ACHN (cell line): ENCODE data around the gene HOXC11.

Experiments used
- DNase-seq: peaks from one replicate; pipeline ENCODE4 v3.0.0-alpha.2; 2015
- in situ Hi-C: cut with HindIII; loops from 2 replicates; pipeline ENCODE4 v1.10.0; 2017; ENCODE audit warnings: low sequenced_read_pairs, low pct_ligation_motif_present, low pct_unique_long_range_greater_than_20kb

Gene HOXC11

GRCh38 chr12:53968214-53969127 lies 4.5 kb upstream of the HOXC11 start:
- DNase-seq, result no peak
- in situ Hi-C loops, result no loop called here

GRCh38 chr12:53969588-53970259 lies 3.2 kb upstream of the HOXC11 start:
- in situ Hi-C loops, result no loop called here
- no peak for DNase-seq

GRCh38 chr12:53970451-53970850 lies 2.5 kb upstream of the HOXC11 start:
- DNase-seq, result no peak
- in situ Hi-C loops, result no loop called here

- DNase-seq, result no peak
- in situ Hi-C loops, result no loop called here
These were observed 1.8 kb upstream of the HOXC11 start for GRCh38 chr12:53971129-53971528.

GRCh38 chr12:53971686-53972085 lies 1.2 kb upstream of the HOXC11 start:
- in situ Hi-C loops, result no loop called here

GRCh38 chr12:53972152-53972702 lies 699 bp upstream of the HOXC11 start:
- in situ Hi-C loops, result no loop called here

More at GRCh38 chr12:53971686-53972085, 1.2 kb upstream of the HOXC11 start:
- no peak for DNase-seq

GRCh38 chr12:53973236-53974042 lies 513 bp downstream of the HOXC11 start:
- DNase-seq, result peak; percentile 70

More at GRCh38 chr12:53972152-53972702, 699 bp upstream of the HOXC11 start:
- no peak for DNase-seq

GRCh38 chr12:53974084-53975063 lies 1.4 kb downstream of the HOXC11 start, which contains the start of gene HOTAIR:
HOTAIR (minus strand) TSS chr12:53974954.
- in situ Hi-C loops, result no loop called here
- peak; percentile 76 for DNase-seq

More at GRCh38 chr12:53973236-53974042, 513 bp downstream of the HOXC11 start:
- in situ Hi-C loops, result no loop called here

- peak; percentile 18 for DNase-seq
- in situ Hi-C loops, result no loop called here
These were observed 2.1 kb downstream of the HOXC11 start for GRCh38 chr12:53975064-53975471.

GRCh38 chr12:53975479-53976152 lies 2.7 kb downstream of the HOXC11 start:
- in situ Hi-C loops, result no loop called here
- DNase-seq, result no peak

GRCh38 chr12:53976172-53976822 lies 3.4 kb downstream of the HOXC11 start:
- DNase-seq, result no peak
- in situ Hi-C loops, result no loop called here

GRCh38 chr12:53976823-53977595 lies 4.1 kb downstream of the HOXC11 start:
- no peak for DNase-seq
- in situ Hi-C loops, result no loop called here

- DNase-seq, result no peak
These were observed 4.9 kb downstream of the HOXC11 start for GRCh38 chr12:53977596-53978445.

GRCh38 chr12:53978477-53979356 lies 5.8 kb downstream of the HOXC11 start:
- DNase-seq, result no peak
- in situ Hi-C loops, result no loop called here

More at GRCh38 chr12:53977596-53978445, 4.9 kb downstream of the HOXC11 start:
- in situ Hi-C loops, result no loop called here
